ENCODE data around the gene GSDME.

The GSDME gene

DNA sequence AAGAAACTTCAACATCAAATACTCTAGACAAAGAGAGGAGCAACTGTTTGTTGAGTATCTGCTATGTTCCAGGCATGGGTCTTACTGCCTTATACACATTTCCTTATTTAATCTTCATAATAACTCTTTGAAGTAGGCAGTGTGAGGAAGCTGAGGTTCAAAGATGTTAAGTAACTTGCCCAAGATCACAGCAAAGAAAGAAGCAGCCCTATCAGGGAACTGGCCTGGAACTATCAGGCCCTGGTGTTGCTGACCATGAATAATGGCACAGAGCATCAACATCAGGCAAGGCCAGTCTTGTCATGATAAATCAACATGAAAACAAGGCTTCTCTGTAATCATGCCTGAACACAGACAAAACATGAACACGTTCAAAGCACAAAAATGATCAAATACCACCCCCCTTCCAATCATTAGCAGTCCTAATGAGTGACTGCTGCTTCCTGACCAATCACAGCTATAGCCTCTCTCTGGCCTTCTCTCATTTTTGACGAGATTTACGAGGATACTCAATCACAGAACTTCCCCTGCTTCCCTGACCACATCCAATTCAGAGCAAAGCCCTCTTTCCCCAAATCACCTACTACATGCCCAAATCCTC, 2.3 kb downstream of the GSDME start:
- no peak overlapping the region for H3K4me3 ChIP-seq
- no peaks in the 10 kb centered on the region for H3K36me3 ChIP-seq (ENCODE audit: insufficient read depth, low read length)
- DNase-seq (ENCODE audit: low read depth, low spot score) = no peak
- H3K27ac ChIP-seq = no peak overlapping the region
- no peaks in the 10 kb centered on the region for H3K9me3 ChIP-seq (ENCODE audit: low read depth, low read length)
- TF ChIP-seq POLR2AphosphoS5 (IDR thresholded peaks at IDR 0.05; ENCODE audit: borderline replicate concordance, low read depth, low read length) = no peak
- TF ChIP-seq FOXP2 (optimal IDR thresholded peaks at IDR 0.05; ENCODE audit: control extremely low read depth, extremely low read length, insufficient read depth) = no peak
- TF ChIP-seq EZH2 (IDR thresholded peaks at IDR 0.05) = no peak
- H3K9ac ChIP-seq (ENCODE audit: insufficient read length) = no peak overlapping the region

DNA sequence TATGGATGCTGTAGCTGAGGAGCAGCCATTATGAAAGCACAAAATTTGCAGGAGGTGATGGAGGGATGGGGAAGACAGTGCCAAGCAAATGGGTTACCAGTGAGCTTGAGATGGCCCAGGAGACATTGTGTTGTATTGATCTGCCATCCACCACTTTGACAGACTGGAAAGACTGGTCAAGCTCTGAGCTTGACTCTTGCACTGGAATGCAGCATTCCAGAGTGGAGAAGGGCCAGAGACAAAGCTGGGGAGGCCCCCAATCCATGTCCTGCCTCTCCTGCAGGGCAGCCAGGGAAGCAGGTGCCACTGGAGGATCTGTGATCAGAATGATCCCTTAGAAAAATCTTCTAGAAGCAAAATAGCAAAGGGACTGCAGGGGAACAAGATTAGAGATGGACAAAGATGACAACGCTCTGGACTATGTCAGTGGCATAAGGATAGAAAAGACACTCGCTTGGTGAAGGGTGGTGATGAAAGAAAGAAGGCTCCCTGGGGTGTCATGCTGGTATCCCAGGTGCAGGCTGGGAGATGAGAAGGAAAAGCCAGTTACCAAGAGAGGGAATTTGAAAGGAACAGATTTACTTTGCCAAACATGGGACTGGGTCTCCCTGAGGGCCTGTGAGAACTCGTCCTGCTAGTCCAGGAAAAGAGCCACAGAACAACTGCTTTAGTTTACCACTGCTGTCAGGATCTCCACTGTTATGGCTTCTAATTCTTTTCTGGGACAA, 5.0 kb downstream of the GSDME start:
- H3K27ac ChIP-seq = no peak overlapping the region

DNA sequence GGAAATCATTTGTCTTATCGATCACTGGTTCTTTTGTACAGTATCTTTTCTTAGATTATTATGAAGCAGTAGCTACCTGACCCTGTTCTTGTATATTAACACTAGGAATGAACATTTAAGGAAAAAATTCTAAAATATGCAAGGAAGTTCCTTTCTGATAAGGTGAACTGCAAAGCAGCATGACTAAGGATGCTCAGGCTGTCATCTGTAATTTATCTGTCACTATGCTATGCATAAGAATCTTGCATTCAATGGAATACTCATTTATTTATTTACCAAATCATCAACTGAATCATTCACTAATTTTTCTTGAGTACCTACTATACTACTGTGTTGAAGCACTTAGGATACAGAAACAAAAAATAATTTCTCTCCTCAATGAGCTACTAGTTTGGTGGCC, 5.8 kb downstream of the GSDME start:
- no peak for DNase-seq (ENCODE audit: low read depth, low spot score)
- Histone ChIP-seq H3K9ac (ENCODE audit: insufficient read length) (no peak overlapping the region), H3K9me3 (ENCODE audit: low read depth, low read length) (no peaks in the 10 kb centered on the region), H3K27ac (no peak overlapping the region), H3K36me3 (ENCODE audit: insufficient read depth, low read length) (no peaks in the 10 kb centered on the region), H3K4me3 (no peak overlapping the region)
- TF ChIP-seq POLR2AphosphoS5 (IDR thresholded peaks at IDR 0.05; ENCODE audit: borderline replicate concordance, low read depth, low read length) (no peak), EZH2 (IDR thresholded peaks at IDR 0.05) (no peak), FOXP2 (optimal IDR thresholded peaks at IDR 0.05; ENCODE audit: control extremely low read depth, extremely low read length, insufficient read depth) (no peak)

More for the DNA sequence above, 5.0 kb downstream of the GSDME start:
- DNase-seq (ENCODE audit: low read depth, low spot score) = no peak
- Histone ChIP-seq H3K36me3 (ENCODE audit: insufficient read depth, low read length) (no peaks in the 10 kb centered on the region), H3K4me3 (no peak overlapping the region), H3K9ac (ENCODE audit: insufficient read length) (no peak overlapping the region), H3K9me3 (ENCODE audit: low read depth, low read length) (no peaks in the 10 kb centered on the region)
- no peak for TF ChIP-seq EZH2 (IDR thresholded peaks at IDR 0.05)
- TF ChIP-seq POLR2AphosphoS5 (IDR thresholded peaks at IDR 0.05; ENCODE audit: borderline replicate concordance, low read depth, low read length) = no peak
- TF ChIP-seq FOXP2 (optimal IDR thresholded peaks at IDR 0.05; ENCODE audit: control extremely low read depth, extremely low read length, insufficient read depth) = no peak

DNA sequence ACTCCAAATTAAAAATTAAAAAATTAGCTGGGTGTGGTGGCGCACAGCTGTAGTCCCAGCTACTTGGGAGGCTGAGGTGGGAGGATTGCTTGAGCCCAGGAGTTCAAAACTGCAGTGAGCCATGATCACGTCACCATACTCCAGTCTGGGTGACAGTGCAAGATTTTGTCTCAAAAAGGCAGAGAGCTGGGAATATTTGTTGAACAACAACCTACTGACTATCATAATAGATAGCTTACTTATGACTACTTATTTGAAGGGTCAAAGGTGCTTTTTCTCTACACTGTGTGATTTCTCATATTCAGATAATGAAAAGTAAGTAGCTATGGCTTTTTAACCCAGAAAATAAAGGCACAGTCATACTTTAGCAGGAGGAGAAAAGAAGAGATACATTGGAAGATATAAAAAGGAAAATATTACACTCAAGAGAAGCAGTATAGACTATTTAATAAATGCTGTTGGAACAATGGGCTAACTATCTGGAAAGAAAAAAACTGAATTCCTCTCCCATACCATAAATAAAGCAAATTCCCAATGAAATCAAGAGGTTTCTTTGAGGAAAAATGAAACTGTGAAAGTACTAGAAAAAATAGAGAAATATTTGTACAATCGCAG, 6.7 kb downstream of the GSDME start:
- Histone ChIP-seq H3K36me3 (ENCODE audit: insufficient read depth, low read length) (no peaks in the 10 kb centered on the region), H3K9me3 (ENCODE audit: low read depth, low read length) (no peaks in the 10 kb centered on the region), H3K9ac (ENCODE audit: insufficient read length) (no peak overlapping the region), H3K27ac (no peak overlapping the region), H3K4me3 (no peak overlapping the region)
- TF ChIP-seq POLR2AphosphoS5 (IDR thresholded peaks at IDR 0.05; ENCODE audit: borderline replicate concordance, low read depth, low read length) (no peak), EZH2 (IDR thresholded peaks at IDR 0.05) (no peak), FOXP2 (optimal IDR thresholded peaks at IDR 0.05; ENCODE audit: control extremely low read depth, extremely low read length, insufficient read depth) (no peak)
- no peak for DNase-seq (ENCODE audit: low read depth, low spot score)

DNA sequence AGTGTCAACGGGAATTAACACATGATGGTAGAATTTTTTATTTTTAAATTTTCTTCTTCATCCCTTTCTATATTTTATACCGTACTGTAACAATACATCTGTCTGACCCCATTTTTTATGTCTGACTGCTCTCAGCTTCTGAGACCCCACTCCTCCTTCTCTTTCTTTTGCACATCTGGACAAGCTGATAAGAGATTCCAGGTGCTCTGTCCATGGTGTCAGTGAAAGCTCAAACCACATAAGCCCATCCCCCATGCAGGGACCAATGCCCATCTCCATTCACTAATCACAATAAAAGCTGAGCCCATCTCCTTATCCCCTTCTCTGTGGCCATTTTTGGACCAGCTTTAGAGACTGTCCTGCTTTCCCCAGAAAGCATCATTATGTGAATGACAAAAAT, 8.7 kb downstream of the GSDME start:
- no peak for DNase-seq (ENCODE audit: low read depth, low spot score)
- TF ChIP-seq FOXP2 (optimal IDR thresholded peaks at IDR 0.05; ENCODE audit: control extremely low read depth, extremely low read length, insufficient read depth) (no peak), EZH2 (IDR thresholded peaks at IDR 0.05) (no peak), POLR2AphosphoS5 (IDR thresholded peaks at IDR 0.05; ENCODE audit: borderline replicate concordance, low read depth, low read length) (no peak)
- H3K4me3 ChIP-seq = no peak overlapping the region
- H3K27ac ChIP-seq = no peak overlapping the region
- no peak overlapping the region for H3K9ac ChIP-seq (ENCODE audit: insufficient read length)
- no peaks in the 10 kb centered on the region for H3K36me3 ChIP-seq (ENCODE audit: insufficient read depth, low read length)
- H3K9me3 ChIP-seq (ENCODE audit: low read depth, low read length) = no peaks in the 10 kb centered on the region

DNA sequence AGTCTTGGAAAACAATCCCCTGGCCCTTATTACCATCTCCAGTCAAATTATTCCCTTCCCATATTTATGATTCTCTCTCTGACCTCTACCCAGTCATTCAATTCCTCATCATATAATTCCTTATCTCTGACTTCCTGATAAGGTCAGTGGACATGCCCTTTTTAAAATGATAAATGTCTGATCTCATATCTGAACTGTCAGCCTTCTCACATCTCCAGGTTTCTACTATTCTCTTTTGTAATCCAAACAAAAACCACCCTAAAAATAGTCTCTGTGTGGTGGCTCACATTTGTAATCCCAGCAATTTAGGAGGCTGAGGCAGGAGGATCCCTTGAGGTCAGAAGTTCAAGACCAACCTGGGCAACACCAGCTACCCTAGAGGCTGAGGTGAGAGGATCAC, 11.9 kb downstream of the GSDME start:
- Histone ChIP-seq H3K4me3 (no peak overlapping the region), H3K9me3 (ENCODE audit: low read depth, low read length) (no peaks in the 10 kb centered on the region), H3K36me3 (ENCODE audit: insufficient read depth, low read length) (no peaks in the 10 kb centered on the region), H3K9ac (ENCODE audit: insufficient read length) (no peak overlapping the region), H3K27ac (no peak overlapping the region)
- TF ChIP-seq POLR2AphosphoS5 (IDR thresholded peaks at IDR 0.05; ENCODE audit: borderline replicate concordance, low read depth, low read length) (no peak), EZH2 (IDR thresholded peaks at IDR 0.05) (no peak), FOXP2 (optimal IDR thresholded peaks at IDR 0.05; ENCODE audit: control extremely low read depth, extremely low read length, insufficient read depth) (no peak)
- DNase-seq (ENCODE audit: low read depth, low spot score) = no peak

DNA sequence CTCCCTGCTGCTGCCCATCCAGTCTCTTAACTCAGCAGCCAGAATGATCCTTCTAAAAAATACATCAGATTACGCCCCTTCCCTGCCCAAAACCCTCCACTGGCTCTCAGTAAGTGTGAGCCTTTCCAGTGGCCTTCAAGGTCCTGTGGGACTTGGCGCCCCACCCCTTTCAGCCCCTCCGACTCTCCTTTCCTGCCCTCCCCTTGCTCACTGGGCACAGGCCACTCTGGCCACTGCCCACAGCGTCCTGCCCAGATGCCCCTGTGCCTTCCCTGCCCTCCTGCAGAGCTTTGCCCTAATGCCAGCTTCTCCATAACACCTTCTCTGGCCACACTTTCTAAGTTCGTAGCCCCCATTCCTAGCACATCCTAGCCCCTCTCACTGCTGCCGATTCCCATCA, 13.8 kb downstream of the GSDME start:
- Histone ChIP-seq H3K36me3 (ENCODE audit: insufficient read depth, low read length) (no peaks in the 10 kb centered on the region), H3K27ac (no peak overlapping the region), H3K9me3 (ENCODE audit: low read depth, low read length) (peaks cover 4% of the 10 kb centered on the region; the same call in 1 of the 2 replicates), H3K4me3 (no peak overlapping the region), H3K9ac (ENCODE audit: insufficient read length) (no peak overlapping the region)
- TF ChIP-seq POLR2AphosphoS5 (IDR thresholded peaks at IDR 0.05; ENCODE audit: borderline replicate concordance, low read depth, low read length) (no peak), EZH2 (IDR thresholded peaks at IDR 0.05) (no peak), FOXP2 (optimal IDR thresholded peaks at IDR 0.05; ENCODE audit: control extremely low read depth, extremely low read length, insufficient read depth) (no peak)
- no peak for DNase-seq (ENCODE audit: low read depth, low spot score)

DNA sequence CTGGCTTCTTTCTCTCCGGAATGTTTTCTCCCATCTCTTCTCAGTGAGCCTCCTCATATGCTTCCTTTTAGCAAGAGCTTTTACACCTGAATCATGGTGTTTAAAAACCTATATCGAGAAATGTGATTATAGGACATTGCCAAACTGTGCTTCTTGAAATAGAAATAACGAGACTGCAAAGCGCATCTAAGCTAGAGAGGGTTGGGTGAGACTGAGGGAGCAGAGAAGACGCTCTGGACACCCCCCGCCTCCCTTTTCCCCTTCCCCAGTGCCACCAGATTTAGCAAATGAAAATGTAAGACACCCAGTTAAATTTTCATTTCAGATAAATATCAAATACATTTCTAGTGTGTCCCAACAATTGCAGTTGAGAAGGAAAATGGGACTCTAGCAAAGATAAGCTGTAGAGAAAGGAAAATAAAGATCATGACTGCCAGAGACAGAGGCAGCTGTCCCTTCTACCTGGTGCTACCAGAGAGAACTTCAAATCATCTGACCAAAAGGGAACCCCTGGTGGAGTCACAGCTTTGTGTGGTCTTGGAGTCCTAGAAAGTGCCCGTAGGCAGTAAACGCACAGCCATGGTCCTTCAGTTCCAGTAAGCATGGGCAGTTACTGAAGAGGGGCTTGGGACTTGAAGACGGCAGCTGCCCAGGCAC, 14.6 kb downstream of the GSDME start:
- DNase-seq (ENCODE audit: low read depth, low spot score) = no peak
- Histone ChIP-seq H3K36me3 (ENCODE audit: insufficient read depth, low read length) (no peaks in the 10 kb centered on the region), H3K9me3 (ENCODE audit: low read depth, low read length) (peaks cover 6% of the 10 kb centered on the region; the same call in 1 of the 2 replicates), H3K4me3 (no peak overlapping the region), H3K27ac (no peak overlapping the region), H3K9ac (ENCODE audit: insufficient read length) (no peak overlapping the region)
- no peak for TF ChIP-seq POLR2AphosphoS5 (IDR thresholded peaks at IDR 0.05; ENCODE audit: borderline replicate concordance, low read depth, low read length)
- no peak for TF ChIP-seq EZH2 (IDR thresholded peaks at IDR 0.05)
- TF ChIP-seq FOXP2 (optimal IDR thresholded peaks at IDR 0.05; ENCODE audit: control extremely low read depth, extremely low read length, insufficient read depth) = no peak

Data from SK-N-MC (cell line).